Hematopoietic multipotent progenitor cell treated with erythropoietin and hydrocortisone succinate and interleukin-3 and kit ligand, for 15 days (in vitro differentiated cells): ENCODE results near the gene RRH.
A peak's percentile ranks its signal among the peaks of the same experiment; 100 is the strongest.
"Not testable (repeated sequence)": the region's sequence is repeated elsewhere in the genome, so short reads cannot be mapped to it uniquely, and the experiment has no call there.

Source experiments
- DNase-seq: peaks from one replicate; pipeline ENCODE4 v3.0.0-alpha.2; 2015; ENCODE audit warnings: low spot score

Gene RRH, protein sequence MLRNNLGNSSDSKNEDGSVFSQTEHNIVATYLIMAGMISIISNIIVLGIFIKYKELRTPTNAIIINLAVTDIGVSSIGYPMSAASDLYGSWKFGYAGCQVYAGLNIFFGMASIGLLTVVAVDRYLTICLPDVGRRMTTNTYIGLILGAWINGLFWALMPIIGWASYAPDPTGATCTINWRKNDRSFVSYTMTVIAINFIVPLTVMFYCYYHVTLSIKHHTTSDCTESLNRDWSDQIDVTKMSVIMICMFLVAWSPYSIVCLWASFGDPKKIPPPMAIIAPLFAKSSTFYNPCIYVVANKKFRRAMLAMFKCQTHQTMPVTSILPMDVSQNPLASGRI

DNA sequence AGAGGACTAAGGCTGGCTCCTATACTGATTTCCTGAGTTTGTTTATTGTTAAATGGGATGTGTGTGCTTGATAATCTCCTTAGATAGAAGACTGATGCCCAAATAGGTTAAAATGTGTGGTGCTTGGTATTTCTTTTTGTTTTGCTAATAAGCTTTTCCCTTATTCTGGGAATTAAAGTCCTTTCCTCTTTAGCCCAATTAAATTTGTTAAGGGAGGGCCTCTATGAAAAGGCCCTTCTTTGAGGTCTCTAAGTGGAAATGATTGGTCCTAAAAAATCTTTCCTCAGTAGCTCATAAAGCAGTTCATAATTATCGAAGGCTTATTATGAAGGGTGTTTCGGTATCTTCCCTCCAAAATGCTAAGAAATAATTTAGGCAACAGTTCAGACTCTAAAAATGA, at the start of gene RRH:
Gene RRH, plus strand, starts transcription at position 301 of the 400 bp plus-strand sequence. Its CDS starts 56 bp downstream, at position 357.
- DNase-seq, result no peak

DNA sequence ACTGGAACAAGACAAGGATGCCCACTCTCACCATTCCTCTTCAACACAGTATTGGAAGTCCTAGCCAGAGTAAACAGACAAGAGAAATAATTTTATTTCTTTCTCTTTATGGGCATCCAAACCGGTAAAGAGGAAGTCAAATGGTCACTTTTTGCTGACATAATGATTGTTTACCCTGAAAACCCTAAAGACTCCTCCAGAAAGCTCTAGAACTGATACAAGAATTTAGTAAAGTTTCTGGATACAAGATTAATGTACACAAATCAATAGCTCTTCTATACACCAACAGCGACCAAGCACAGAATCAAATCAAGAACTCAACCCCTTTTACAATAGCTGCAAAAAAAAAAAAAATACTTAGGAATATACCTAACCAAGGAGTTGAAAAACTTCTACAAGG, 45.7 kb upstream of the RRH start:
- DNase-seq, result not testable (repeated sequence)

DNA sequence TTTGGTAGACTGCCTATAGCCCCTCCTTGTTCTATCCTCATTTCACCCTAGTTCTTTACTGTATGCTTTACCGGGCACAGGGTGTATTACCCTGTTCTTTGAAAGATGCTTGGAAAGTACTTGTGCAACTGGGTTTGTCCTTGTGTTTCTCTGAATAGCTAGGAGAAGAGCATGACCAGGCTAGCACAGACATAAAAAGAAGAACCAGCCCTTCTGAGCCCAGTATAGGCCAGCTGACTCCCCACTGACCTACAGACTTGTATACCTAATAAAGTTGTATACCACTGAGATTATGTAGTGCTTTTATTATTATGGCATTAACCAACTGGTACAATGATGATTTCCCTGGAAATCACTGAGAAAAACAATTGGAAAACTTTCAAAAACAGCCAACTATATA, 40.9 kb upstream of the RRH start:
- DNase-seq, result no peak

DNA sequence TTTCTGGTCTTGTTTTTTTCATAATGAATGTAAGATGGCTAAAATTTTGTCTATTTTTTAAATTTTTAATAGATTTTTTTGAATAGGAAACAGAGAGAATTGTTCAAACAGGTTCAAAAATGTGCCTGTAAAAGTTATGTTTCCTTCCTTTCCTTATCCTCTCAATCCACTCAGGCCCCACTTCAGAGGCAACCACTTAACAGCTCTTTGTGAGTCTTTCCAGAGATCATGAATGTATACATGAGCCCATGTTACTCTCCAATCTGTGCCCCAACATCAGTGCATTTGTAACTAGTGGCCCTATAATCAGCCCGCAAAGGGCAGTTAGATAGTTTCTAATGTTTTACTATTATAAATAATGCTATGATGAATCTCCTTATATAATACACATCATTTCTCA, 40.0 kb upstream of the RRH start:
- no peak for DNase-seq

DNA sequence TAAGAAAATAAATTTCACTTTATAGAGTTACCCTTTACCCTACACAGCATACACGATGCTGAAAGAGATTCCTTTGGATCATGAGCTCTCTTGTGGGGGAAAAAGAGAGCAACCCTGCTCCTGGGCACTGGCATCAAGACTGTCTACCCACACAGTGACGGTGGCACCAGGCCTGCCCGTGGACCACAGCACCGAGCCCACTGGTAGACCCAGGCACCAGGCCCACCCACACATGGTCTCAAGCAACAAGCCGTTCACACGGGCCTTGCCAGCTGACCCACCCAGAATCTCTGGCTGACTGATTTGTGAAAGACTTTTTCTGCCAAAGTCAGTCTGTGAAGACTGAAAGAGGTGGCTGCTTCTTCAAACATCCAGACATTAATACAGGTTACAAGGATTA, 32.7 kb upstream of the RRH start:
- DNase-seq, result no peak

DNA sequence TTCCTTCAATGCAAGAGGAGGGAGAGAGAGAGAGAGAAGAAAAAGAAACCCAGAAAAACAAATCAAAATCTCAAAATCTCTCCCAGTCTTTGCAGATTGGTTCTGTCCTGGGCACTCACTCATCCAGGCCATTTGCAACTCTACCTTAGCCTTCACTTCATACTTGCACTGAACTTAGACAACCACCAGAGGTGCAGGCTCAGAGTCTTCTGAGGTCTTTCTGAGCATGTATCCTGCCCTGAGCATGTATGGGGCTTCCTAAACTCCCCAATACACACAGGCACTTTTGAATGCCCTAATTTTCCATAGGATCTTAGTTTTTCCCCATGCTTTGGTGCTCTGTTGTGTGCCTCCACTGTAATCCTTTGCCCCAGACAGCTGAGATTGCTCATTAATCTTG, 28.9 kb upstream of the RRH start:
- DNase-seq, result no peak

DNA sequence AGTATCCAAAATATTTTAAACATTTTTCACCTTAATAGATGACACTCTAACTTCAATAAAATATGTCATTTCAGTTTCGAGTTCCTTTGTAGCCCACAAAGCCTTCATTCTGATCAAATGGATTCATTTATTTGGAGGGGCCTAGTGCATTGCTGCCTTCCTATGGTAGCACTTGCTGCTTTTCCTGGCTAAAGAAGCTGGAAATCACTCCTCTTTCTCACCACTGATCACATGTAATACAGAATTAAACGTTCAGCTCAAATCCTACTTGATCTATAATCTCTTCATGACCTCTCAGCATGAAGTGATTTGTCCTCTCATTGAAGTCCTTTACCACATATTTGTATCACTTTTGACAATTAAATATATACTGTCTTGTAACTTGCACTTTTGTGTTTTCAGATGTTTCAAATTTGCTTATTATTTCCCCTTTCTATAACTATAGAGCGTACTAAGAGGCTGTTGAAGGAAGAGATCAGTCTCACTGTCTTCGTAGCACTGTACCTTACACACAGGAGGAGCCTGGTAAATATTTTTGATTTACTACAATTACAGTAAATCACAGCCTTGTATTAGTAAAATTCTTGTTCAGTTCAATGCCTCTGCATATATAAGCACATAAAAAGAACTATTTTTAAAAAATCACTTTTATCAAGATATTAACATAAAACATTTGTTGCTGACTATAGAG, 26.5 kb upstream of the RRH start:
- no peak for DNase-seq

DNA sequence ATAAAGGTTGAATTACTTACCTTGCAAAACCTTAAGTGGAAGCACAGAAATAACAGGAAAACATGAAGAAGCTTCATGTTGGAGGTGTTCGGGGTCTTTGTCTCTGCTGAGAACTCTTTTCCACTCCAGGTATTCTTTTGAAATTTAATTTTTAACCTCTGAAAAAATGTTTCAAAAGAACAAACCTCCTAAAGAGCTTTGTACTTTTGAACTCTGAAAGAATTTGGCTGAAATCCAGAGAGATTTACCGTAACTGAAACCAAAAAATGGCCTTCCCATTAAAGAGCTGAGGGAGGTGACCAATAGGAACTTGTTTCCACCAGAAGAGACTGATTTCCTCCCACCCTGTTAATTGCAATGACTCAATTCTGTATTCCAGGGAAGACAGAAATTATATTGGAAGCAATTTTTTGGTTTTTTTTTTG, 25.9 kb upstream of the RRH start, which contains the start of gene CFI:
Gene CFI, minus strand, starts transcription at position 105 of the 425 bp plus-strand sequence. Its CDS starts 28 bp downstream, at position 77.
- DNase-seq, result no peak

DNA sequence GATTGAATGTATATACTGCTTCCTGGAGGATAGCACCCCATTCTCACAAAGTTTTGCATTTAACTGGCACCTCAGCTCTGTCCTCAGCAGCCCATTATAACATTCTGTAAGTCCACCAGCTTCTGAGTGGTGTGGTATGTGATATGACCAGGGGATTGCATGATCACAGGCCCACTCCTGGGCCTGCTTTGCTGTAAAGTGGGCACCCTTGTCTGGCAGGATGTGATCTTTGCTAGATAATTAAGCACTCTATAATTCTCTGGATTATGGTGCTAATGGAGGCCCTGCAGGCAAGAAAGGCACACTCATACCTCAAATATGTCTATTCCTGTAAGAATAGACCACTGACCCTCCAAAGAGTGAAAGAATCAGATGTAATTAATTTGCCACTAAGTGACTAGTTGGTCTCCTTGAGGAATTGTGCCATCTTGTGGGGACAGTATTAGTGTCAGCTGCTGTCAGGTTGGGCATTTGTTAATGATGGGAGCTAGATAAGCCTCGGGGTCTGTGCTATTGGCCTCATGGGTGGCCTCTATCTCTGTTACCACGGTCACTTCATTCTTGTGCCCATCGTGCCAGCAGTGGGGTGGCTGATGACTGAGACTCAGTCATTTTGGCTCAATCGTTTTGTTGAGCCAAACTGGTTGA, 23.7 kb upstream of the RRH start:
- peak; percentile 53 for DNase-seq

DNA sequence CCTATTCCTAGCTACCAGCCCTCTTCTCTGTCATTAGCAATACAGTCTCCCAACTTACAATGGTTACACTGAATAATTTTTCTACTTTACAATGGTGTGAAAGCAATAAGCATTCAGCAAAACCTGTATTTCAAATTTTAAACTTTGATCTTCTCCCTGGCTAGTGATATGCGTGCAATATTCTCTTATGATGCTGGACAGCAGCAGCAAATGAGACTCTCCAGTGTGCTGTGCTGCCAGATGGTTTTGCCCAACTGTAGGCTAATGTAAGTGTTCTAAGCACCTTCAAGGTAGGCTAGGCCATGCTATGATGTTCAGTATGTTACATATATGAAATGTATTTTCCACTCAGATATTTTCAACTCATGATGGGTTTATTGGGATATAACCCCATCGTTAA, 18.1 kb upstream of the RRH start:
- DNase-seq, result no peak

DNA sequence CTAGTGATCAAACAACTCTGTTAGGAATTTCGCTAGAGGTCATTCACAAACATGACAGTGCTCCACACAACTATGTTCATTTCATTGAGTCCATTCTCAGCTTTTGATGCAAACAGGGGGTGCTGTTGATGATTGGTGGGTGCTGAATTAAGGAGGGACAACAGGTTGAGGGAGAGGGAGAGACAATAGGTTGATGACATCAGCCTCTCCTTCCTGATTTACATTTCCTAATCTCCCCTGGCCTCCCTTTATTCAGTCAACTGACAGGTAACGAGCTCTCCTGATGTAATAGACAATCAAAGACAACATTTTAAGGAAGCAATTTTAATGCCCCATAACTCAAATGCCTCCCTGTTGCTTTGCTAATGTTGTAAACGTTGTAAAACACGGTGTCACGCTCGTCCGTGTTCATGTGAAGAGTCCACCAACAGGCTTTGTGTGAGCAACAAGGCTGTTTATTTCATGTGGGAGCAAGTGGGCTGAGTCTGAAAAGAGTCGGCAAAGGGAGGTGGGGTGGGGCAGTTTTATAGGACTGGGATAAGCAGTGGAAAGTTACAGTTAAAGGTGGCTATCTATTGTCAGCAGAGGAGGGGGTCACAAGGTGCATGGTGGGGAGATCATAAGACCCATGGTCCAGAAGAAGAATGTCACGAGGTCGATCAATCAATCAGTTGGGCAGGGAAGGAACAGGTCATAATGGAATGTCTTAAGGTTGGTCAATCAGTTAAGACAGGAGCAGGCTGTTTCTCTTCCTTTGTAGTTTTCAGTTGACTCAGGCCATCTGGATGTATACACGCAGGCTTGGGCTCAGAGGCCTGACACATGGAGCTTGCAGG, 17.0 kb upstream of the RRH start:
- no peak for DNase-seq

DNA sequence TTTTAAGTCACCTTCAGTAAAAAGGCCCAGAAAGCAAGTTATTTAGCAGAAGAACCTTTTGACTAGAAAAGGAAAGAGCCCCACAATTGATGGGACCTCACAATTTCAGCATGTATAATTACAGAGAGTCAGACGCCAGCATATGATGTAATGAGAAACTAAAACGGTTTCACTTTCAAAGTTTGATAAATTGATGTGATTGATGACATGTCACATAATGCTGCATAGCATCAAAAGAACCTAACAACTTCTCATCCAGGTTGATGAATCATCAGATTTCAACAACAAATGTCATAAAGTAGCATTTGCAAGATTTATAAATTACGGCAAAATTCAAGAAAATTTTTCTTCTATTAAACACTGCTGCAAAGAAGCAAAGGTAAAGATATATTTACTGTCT, 16.1 kb upstream of the RRH start:
- DNase-seq, result no peak

DNA sequence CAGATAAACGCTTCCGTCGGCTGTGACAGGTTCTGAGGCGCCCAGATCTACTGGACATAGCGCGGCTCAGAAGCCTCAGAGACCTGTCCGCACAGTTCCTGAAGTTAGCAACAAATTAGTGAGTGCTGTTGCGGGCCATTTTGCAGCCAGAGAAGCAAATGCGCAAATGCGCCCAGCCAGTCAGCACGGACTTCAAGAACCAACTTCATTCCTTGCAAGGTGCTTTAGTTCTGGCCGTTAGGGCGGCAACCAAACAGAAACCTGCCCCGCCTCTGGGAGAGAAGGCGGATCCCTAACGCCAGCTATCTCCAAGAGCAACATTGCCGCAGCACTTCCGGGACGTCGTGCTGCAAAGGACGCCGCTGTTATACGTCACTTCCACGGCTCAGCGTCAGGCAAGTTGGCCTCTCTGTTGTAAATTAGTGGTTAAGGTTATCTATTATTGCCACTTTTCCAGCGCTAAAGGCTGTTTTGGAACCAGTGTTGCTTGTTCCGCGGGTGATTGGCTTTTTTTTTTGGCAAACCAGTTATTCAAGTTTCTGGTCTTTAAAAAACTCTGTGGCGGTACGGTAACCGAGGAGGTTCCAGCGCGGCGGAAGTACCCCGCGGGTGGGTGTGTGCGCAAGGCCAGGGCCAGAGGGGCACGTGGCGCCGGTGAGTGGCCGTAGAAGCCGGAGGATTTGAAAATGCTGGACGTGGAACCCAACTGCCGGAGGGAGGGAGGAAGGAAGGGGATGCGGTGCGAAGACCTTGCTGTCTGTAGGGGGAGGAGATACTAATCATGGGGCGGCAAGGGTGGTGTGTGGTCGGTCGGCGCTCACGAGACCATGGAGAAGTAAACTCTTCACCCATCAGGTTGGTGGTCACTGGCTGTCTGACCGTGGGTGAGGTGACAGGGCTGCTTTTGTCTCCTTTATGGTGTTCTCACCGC, 12.4 kb upstream of the RRH start, which contains the start of gene GAR1:
Gene GAR1, plus strand, starts transcription at position 612 of the 931 bp plus-strand sequence. CDS start 403 bp downstream, outside the sequence.
- peak; percentile 97 for DNase-seq

DNA sequence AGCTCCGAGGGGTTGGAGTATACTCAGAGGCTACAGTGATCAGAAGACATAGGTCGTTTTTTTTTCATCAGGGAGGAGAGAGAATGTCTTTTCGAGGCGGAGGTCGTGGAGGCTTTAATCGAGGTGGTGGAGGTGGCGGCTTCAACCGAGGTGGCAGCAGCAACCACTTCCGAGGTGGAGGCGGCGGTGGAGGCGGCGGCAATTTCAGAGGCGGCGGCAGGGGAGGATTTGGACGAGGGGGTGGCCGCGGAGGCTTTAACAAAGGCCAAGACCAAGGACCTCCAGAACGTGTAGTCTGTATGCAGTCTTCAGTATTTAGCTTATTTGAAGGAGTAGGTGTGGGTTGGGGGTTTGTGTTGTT, 11.7 kb upstream of the RRH start:
- DNase-seq, result peak; percentile 18

DNA sequence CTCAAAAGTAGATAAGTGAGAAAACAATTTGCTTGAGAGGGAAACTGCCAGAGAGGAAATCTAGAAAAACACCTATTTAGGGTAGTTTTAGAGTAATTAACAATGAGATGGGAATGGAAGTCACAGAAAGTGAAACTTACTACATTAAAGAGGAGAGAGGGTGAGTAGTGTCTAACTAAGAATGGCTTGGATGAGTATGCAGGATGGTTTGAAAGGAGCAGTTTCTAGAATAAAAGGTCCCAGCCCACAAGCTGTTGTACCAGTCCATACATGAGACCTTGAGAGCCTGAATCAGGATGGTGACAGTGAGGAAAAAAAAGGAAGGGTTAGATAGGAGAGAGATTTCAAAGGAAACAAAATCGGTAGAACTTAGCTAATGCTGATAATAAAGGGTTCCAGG, 10.9 kb upstream of the RRH start:
- no peak for DNase-seq

DNA sequence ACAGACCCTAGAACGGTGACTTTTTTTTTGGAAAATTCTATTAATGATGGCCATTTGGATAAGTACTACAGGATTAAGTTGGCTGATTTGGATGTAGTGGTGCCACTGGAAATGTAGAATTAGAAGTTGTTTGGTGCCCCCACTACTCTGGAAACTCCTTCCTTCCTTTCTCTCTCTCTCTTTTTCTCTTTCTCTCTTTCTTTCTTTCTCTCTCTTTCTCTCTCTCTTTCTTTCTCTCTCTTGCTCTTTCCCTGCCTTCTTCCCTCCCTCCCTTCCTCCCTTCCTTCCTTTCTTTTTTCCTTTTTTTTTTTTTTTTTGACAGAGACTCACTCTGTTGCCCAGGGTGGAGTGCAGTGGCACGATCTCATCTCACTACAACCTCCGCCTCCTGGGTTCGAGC, 9.5 kb upstream of the RRH start:
- no peak for DNase-seq

DNA sequence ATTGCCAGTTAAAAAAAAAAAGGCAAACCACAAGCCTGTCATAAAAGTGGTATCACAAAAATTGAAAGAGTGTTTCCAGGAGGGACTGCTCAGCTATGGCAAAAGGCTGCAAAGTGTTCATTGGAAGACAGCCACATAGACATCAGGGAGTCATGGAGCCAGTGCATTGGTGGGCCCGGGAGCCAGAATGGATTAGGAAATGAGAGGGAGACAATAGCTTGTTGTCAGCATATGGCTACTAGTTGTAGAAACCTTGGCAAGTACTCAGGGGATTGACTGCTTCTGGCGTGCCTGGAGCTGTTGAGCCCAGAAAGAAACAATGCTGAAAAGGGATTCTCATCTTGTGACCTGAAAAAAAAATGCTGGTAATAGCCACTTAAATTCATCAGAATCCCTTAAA, 7.2 kb upstream of the RRH start:
- DNase-seq, result no peak

DNA sequence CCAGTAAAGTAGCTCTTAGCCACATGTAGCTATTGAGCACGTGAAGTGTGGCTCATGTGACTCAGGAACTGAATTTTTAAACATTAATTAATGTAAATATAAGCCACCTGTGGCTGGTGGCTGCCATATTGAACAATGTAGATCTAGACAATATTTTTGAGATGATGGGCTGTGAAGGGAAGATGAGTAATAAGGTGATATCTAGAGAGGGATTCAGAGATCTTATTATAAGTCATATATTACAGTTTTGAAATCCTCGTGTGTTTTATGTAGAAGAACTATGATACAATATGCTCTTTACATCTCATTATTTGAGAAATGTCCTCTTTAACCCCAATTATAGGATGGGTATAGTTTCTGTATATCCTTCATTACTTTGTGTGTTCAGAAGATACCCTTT, 6.6 kb upstream of the RRH start:
- no peak for DNase-seq

DNA sequence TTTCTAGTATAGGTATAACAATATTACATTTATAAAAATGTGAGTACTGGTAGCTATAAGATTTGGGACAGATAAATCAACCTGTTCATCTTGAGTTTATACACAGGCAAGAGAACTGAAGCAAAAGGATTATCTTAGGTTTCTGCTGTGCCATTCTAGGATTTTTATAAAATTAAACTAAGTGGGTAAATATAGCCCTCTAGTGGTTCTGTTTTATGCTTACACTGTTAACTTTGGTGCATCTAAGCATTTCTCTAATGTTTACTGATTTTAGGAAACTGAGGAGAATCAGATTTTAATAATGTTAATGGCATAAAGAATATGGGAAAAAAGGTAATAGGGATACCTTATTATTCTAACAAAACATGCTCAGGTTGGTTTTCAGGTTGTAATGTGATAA, 1.1 kb upstream of the RRH start:
- peak; percentile 58 for DNase-seq

DNA sequence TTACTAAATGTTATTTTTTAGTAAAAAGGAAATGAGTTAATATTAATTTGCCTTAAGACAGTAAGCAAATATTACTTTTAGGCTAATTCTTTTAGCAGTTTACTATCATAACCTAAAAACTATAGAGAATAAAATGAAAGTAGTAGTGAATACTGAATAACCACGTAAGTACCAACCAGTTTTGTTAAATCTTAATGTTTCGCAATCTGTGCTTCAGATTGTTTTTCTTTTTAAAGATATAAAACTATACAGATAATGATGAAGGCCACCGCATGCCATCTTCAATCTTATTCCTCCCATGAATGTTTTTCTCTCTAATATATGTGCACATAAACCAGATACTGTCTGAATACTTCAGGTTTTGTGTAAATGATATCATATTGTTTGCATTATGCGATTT, 6.0 kb downstream of the RRH start:
- no peak for DNase-seq

DNA sequence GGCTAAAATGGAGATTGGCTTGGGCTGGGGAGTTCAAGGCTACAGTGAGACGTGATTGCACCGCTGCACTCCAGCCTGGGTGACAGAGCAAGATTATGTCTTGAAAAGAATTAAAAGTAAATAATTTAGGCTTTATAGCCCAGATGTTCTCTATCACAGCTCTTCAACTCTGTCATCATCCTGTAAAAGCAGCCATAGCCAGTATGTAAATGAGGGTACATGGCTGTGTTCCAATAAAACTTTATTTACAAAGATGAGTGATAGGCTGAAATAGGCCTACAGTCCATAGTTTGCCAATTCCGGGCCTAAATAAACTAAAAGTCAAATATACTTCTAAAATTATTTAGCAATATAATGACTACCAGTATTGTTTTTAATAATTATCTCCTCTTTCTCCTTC, 9.2 kb downstream of the RRH start:
- DNase-seq, result no peak
